Stimulated activated naive CD8-positive, alpha-beta T cell treated with anti-CD3 and anti-CD28 coated beads, Interleukin-15, Interleukin-2, amounts not matched to agents 100 U/mL and 50 U/mL, for 24 hours (primary cell): ENCODE data around the gene PRELID2.
"Not testable (repeated sequence)": the region's sequence is repeated elsewhere in the genome, so short reads cannot be mapped to it uniquely, and the experiment has no call there.

Experiments used
- ATAC-seq: fragments of 150-1000 bp; cut with Tn5 transposase; one replicate; pipeline ENCODE4 v1.10.0; 2021
- DNase-seq: peaks from one replicate; pipeline ENCODE4 v3.0.0; 2021

PRELID2 gene

DNA sequence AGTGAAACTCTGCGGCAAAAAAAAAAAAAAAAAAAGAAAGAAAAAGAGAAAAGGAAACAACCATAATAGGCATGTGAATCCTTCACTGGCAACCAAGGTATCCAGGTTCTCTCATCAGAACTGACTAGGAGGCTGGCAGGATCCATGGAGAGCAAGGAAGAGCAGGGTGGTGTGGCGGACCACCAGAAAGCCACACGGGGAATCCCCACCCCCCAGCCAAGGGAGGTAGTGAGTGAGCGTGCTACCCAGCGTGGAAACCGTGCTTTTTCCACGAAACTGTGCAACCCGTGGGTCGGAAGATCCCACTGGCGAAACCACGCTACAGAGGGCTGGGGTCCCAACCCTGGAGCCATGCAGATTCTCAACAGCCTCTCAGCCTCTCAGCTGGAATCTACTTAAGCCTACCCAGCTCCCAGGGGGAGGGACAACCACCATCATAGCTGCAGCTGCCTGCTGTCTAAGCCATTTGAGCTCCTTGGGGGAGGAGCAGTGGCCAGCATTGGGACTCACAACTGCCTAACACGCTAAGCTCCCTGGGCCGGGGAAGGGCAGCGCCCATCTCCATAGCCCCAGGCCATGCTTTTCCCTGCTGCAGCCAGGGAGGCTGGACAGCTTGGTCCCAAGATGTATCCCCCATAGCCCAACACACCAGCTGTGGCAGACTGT is 91.6 kb downstream of the PRELID2 start:
- ATAC-seq, result no peak
- no peak for DNase-seq

DNA sequence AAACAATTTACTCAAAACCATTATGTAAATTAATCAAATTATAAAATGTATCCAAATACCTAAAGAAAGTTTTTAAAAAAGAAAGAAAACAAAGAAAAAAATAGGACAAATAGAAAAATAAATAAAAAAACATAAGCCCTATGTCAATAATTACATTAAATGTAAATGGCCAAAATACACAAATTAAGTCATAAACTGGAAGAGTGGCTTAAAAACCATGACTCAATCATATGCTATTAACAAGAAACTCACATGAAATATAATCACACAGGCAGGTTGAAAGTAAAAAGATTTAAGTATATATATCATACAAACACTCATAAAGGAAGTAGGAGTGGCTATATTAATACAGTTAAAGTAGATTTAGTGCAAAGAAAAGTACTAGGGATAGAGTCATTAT is 95.3 kb downstream of the PRELID2 start:
- ATAC-seq (no peak), DNase-seq (no peak)

DNA sequence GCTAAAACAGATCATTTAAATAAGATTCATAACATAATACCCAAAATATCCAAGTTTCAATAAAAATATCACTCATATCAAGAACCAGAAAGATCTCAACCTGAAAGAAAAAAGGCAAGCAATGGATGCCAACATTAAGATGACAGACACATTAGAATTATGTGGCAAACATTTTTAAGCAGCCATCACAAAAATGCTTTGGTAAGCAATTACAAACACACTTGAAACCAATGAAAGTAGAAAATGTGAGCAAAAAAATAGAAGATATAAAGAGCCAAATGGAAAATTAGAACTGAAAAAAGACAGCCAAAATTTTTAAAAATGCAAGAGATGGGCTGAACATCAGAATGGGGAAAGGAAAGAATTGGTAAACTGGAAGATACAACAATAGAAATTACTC is 96.9 kb downstream of the PRELID2 start:
- DNase-seq, result no peak
- ATAC-seq, result no peak

DNA sequence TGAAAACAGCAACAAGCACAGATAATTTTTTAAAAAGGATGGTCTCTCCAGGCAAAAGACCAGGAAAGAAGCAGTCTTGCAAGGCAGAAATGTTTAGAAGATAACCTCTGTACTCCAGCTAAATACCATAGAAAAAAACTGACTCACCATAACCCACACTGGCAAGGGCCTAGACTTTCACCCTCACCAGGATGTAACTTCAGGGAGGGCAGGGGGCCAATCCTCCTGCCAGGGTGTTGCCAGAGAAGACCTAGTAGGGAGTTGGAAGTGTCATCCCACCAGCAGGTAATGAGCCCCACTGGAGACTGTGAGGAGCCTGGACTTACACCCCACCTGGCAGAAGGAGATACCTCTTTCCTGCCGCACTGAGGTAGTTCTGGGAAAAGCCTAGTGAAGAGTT is 97.6 kb downstream of the PRELID2 start:
- DNase-seq (no peak), ATAC-seq (no peak)

DNA sequence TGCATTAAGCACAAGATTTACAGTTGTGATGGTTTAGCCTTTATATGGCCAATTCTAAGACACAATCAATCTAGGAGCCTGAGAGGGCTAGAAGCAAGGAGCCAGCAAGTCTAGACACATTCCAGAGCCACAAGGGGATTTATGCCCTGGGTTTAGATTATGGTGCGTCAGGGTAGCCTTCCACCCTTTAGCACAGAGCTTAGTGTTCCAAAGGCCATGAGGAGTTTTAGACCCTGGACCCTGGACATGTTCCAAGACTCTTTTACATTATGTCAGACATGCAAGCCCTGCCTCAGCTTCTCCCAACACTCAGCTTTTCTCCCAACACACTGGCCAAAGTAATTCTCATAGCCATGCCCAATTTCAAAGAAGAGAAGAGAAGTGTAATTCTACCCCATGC is 105.2 kb downstream of the PRELID2 start:
- DNase-seq, ATAC-seq: not testable (repeated sequence)

DNA sequence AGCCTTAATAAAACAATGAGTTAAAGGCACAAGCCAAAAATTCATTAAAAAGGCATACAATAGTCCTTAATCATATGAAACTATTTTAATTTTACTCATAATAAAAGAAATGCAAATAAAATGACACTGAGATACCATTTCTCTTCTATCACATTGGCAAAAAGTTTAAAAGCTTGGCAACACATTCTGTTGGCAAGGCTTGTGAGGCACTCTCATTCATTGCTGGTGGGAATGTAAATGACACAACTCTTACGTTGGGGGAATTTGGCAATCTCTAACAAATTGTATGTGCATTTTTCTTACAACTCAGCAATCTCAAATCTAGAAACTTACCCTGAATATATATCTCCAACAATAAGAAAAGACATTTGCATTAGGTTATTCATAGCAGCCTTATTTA is 111.6 kb downstream of the PRELID2 start:
- ATAC-seq, result no peak
- DNase-seq, result no peak

DNA sequence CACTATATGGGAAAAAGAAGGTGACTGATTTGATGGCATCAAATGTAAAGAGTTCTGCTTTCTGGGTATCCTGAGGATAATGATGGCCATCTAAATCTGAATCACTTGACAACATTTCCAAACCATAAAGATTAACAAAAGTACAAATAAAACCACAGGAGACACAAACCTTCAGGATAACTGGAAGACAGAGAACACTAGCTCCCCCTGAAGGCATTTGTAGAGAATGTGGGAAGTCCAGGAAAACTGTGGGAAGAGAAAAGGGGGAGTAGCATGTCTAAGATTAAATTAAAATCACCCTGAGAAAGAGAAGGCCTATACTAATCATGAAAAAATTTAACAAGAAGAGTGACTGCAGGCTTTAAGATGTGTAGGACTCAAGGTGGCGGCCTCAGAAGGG is 116.2 kb downstream of the PRELID2 start:
- ATAC-seq, result no peak
- DNase-seq, result no peak

DNA sequence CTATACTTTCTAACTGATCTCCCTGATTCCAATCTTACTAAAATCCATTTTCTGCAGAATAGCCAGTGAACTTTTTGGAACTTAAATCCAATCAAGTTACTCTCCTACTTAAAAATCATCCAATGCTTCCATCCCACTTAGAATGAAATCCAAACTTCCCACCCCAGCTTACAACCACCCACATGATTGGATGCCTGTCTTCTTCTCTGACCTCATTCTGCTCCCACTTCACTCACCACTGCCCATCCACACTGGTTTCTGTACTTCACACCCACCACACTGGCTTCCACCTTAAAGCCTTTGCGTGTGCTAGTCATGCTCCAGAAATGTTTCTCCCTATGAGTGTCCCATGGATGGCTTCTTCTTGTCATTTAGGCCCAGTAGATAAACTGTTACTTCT is 119.7 kb downstream of the PRELID2 start:
- DNase-seq (no peak), ATAC-seq (no peak)

DNA sequence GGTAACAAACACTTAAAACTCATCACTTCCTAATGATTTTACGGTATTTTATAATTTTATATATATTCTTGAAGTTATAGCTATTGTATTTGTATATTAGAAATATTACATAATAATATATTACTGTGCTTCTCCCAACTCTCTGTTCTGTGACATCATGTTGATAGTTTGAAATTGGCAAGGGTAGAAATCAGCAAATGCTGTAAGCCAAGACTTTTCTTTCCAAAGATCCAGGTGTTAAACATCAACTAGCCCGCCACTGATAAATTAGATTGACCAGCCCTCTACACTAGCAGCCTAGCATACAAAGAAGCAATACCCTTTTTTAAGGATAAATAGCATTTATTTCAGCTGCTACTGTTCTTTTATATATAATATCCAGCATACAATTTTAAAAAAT is 122.9 kb downstream of the PRELID2 start:
- ATAC-seq (no peak), DNase-seq (no peak)

DNA sequence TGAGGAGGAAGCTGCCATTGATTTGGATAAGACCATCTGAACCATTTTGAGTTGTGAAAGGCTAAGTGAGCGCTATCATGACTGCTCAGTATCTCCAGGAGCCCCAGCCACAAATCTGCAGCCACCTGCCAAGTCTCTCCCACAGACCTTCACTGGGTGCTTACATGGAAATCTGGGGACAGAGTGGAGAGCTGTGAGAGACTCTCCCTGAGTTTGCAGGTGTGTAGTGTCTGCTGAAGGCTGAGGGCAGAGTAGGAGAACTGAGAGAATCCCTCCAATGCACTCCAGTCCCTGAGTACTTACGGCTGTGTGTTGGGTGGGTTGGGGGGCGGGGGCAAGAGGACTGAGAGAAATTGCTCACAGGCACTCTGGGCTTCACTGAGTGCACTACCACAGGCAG is 123.7 kb downstream of the PRELID2 start:
- ATAC-seq (no peak), DNase-seq (no peak)
